Measurements from ENCODE around the gene SAMD10. TPM values are rescaled to one million over a fixed set of nuclear protein-coding genes. Genes with fewer than 3 reads are reported as not detected.

SAMD10 gene
- total RNA-seq, 1 donor, result 27.7 TPM

- no peak for DNase-seq (ENCODE audit: low read depth in 2 of 3, low spot score in 2 of 3)
Measured at GRCh38 chr20:63957690-63958441, 21.6 kb downstream of the SAMD10 start.

- peak in 2 of 3 donors; percentile 76 to 86 for DNase-seq (ENCODE audit: low read depth in 2 of 3, low spot score in 2 of 3)
Measured at GRCh38 chr20:63957004-63957689, 22.3 kb downstream of the SAMD10 start.

DNA sequence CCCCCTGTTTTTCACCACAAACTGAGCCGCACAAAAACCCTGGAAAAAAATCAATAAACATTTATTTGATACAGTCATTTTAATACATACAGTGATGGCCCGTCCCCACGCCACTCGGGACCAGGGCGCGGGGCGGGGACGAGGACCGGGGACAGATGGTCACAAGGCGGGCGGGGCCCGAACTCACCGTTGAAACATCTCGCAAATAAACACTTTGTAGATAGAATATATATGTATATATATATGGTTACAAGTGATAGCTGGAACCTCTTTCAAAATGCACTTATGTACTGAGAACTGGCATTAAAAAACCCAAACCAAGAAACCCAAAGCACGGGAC is 22.8 kb downstream of the SAMD10 start:
- DNase-seq (ENCODE audit: low read depth in 2 of 3, low spot score in 2 of 3), result no peak

- DNase-seq (ENCODE audit: low read depth in 2 of 3, low spot score in 2 of 3), result peak in 2 of 3 donors; percentile 90
Measured at GRCh38 chr20:63955827-63956663, 23.4 kb downstream of the SAMD10 start, which contains the start of gene UCKL1. UCKL1 (minus strand) TSS chr20:63956416; CDS start chr20:63956372, 44 bp downstream.

GRCh38 chr20:63955281-63955826 is 24.1 kb downstream of the SAMD10 start:
- peak in 1 of 3 donors; percentile 39 for DNase-seq (ENCODE audit: low read depth in 2 of 3, low spot score in 2 of 3)

DNA sequence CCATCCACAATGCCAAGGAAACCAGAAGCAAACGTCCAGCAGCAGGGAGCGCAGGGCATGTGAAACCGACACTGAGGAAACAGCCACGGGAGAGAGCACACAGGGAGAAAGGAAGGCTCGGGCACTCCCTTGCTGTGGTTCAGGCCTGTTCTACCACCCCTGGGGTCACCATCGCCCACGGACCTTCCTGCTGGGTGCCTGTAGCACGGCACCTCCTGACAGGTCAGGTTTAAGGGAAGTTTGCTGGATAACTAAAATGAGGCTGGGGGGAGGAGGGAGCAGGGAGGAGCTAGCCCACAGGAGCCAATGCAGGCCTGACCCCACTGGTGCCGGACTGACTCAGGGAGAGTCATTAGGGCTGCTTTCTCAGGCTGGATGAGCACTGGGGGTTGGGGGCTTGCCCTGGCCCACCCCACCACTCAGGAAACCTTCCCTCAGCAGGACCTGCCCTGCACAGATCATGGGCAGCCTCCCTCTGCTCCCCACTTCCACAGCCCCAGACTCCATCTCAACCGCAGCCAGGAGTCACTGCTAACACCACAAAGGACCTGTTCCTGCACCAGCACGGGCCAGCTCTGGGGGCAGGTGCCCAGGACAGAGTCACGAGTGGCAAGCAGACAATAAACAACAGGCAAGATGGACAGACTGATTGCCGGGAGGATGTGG is 25.5 kb downstream of the SAMD10 start:
- no peak for DNase-seq (ENCODE audit: low read depth in 2 of 3, low spot score in 2 of 3)

- DNase-seq (ENCODE audit: low read depth in 2 of 3, low spot score in 2 of 3), result no peak
Measured at GRCh38 chr20:63952769-63953168, 26.7 kb downstream of the SAMD10 start.

GRCh38 chr20:63952210-63952535 is 27.3 kb downstream of the SAMD10 start:
- no peak for DNase-seq (ENCODE audit: low read depth in 2 of 3, low spot score in 2 of 3)

DNA sequence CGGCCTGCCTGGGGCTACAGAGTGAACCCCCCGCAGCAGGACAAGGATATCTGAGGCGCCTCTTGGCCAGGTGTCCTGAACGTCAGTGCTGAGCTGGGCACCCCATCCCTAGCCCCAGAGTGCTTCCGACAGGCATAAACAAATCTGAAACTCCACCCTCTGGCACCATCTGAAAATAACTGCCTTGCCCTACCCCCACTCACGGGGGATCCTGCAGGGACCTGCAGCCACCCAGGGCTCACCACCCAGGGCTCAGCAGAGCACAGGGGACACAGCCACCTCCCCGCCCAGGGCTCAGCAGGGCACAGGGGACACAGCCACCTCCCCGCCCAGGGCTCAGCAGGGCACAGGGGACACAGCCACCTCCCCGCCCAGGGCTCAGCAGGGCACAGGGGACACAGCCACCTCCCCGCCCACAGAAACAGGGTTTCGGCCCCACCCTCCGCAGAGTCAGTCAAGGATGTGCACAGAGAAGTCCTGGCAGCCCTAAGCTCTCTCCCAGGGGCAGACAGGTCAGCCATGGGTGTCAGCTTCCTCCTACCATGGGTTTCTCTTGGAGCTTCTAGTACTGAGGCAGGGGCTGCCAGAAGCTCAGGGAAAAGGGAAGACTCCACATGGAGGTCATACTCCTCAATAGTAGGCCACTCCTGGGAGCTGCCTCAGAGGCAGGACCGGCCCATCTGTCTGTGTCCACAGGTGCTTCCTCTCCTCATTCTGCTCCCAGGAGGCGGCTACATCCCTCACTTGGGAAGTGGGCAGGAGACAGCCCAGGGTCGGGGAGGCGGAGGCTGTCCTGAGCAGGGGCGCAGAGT is 27.8 kb downstream of the SAMD10 start:
- no peak for DNase-seq (ENCODE audit: low read depth in 2 of 3, low spot score in 2 of 3)

GRCh38 chr20:63950701-63951397 is 28.6 kb downstream of the SAMD10 start:
- DNase-seq (ENCODE audit: low read depth in 2 of 3, low spot score in 2 of 3), result no peak

DNA sequence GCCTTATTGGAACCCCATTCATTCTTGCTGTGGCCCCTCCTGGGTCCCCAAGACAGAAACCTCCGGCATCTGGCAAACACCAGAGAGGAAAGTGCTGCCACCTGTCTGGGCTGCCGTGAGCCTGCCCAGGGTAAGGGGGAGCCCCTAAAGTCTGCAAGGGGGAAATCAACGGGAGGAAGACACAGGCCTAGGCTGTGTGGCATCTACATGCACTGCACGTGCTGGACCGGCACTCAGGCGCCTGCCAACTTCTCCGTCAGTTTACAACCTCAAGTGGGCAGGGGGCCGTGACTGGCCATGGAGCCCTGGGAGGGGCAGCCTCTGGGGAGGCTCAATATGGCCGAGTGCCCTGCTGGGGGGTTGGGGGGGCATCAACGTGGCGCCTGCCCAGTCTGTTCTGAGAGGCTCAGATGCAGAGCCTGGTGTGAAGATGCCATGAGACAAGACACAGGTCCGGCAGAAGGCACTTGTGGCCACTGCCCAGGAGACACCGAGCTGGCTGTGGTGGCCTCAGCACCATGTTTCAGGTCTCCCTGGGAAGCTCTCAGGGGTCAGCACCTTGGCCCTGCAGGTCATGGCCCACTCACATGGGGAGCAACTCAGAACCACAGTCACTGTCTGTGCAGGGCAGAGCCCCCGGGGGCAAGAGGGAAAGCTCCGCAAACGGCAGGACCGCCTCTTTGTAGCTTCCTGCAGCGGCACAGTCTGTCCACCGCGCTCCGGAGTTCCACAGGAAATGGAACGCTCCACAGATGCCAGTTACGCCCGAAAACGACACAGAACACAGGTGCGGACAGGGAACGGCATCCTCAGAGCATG is 31.6 kb downstream of the SAMD10 start:
- DNase-seq (ENCODE audit: low read depth in 2 of 3, low spot score in 2 of 3), result peak in 1 of 3 donors; percentile 23

DNA sequence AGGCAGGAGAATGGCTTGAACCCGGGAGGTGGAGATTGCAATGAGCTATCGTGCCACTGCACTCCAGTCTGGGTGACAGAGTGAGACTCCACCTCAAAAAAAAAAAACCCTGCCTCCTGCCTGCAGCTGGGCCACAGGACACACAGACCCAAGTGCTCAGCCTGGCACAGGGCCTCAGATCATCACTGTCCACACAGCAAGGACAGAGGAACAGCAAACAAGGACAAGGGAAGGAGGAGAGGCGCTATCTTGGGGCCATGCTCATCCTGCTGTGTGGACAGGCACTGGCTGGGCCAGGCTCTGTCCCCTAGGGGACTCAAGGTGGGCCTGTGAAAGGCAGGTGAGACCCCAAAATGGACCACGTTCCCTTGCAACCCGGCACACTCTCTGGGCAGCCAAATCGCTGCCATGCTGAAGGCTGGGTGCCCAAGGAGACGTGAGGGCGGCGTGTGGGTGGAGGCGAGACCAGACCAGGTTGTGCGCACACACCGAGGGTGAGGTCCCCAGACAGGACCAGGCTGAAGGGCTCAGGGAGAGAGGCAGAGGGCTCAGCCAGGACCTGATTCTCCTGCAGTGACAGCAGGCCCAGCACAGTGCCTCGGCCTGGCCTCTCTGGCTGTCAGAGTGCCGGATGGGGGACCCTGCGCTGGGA is 32.3 kb downstream of the SAMD10 start:
- no peak for DNase-seq (ENCODE audit: low read depth in 2 of 3, low spot score in 2 of 3)

GRCh38 chr20:63945921-63946920 is 33.2 kb downstream of the SAMD10 start:
- no peak for DNase-seq (ENCODE audit: low read depth in 2 of 3, low spot score in 2 of 3)

DNA sequence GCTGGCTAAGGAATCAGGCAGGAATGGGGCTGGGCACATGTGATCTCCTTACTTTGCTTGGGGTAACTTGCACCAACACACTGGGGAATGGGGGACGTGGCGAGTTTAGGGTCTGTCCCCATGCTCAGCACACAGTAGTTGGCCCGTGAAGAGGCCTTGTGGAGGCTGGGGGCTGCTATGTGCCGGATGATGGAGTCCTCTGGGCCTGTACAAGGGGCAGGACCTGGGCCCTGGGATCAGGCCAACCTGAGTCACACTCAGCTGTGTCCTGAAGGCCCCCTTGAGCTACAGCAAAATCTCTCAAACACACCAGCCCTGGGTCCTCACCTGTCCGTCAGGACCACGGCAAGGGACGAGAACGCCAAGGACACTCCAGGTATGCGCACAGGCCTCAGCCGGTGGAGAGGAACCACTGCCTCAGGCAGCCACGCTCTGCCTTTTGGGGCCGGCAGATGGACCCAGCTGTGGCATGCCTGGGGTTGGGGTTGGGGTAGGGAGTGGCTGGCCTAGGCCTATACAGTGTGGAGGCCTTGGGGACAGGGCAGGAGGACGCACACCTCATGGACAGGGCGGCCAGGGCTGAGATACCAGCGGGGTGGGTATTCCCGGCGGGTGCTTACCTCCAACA is 34.3 kb downstream of the SAMD10 start:
- no peak for DNase-seq (ENCODE audit: low read depth in 2 of 3, low spot score in 2 of 3)

DNA sequence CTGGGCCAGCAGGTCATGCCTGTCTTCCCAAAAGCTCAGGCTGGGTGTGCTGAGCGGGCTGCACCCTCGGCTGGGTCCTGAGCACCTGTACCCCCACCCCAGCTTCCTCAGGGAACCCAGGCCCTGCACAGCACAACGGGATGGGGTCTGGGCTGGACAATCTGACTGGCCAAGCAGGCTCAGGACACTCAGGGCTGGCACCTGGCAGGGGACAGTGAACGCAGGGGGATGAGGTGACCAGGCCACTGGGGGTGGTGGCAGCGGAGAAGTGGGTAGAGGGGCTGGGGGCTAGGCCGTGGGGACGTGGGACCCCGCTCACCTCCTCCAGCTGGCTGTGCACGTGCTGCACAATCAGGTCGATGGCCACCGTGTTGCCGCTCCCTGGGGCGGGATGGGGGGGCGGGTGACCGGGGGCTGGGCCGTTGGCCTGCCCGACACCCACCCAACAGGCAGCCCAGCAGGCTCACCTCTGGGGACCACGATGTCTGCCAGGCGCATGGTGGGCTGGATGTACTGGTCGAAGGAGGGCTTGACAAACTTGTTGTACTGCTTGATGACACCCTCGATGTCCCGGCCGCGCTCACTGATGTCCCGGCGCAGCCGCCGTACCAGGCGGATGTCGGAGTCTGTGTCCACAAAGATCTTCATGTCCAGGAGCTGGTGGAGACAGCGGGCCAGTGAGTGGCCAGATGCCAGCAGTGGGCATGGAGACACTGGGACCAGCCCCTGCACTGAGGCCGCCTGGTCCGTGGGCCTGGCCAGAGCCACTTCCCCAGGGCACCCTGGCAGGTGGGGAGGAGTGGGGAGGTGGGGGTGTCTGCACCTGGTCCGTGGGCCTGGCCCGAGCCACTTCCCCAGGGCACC is 35.1 kb downstream of the SAMD10 start:
- no peak for DNase-seq (ENCODE audit: low read depth in 2 of 3, low spot score in 2 of 3)
